NCI-H526 treated with DMSO at 0.1 percent for 48 hours (cell line): ENCODE results near the gene IL11RA.

ENCODE experiments used
- DNase-seq: peaks from one replicate; lab custom pipeline; 2025; lab: John Stamatoyannopoulos, UW

Gene IL11RA

DNA sequence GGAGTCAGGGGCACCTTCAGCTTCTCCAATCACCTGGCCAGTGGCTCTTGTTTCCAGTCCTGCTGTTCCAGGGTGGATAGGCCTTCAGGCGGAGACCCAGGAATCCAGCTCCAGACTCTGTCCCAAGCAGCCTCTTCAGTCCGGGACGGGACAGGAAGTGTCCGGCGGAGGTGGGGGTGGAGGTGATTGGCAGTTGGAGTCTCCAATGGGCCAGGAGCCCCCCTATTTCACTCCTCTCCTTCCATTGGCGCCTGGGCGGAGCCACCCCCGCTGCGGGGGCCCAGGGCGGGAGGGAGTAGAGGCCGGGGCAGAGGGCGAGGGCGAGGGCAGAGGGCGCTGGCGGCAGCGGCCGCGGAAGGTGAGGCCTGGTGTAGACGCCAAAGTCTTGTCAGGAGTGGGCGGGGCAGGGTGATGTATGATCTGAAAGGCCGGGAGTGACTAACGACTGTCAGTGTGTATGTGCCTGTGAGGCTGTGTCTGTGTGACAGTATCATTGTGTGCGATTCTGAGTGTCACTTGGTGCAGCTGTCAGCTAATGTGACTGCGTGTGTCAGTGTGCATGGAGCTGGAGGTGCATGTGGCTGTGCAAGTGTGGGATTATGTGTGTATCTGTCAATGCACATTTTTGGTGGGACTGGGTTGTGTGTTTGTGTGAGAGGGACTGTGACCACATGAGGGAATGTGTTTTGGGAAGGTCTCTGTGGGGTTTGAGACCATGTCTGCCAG lies at the start of gene IL11RA:
TSS of gene IL11RA (plus strand) at position 310 of the 726 bp plus-strand sequence. CDS start 3,033 bp downstream, outside the sequence.
- DNase-seq: no peak

DNA sequence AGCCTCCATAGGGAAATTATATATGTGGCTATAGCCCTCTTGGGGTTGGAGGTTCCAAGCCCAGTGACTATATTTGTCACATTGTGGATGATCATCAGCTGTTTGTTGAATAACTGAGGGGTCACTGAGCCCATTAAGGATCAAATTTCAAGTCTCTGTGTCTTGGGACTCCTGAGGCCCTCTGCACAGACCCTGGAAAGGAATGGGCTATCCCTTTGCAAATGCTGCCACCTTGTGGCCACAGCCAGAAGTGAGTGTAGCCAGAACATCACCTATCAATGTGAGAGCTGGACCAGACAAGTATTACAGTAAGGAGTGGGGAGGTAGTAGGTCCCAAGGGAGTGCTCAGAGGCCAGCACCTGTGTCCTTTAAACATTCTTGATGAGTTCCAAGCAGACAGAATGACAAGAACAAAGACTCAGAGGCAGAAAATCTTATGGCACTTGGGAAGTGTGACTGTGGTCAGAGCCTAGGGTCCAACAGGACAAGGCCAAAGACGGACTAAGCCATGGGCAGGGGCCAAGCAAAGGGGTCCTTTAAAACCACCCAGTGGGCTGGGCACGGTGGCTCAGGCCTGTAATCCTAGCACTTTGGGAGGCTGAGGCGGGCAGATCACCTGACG lies 48.3 kb upstream of the IL11RA start:
- DNase-seq: peak; percentile 66

DNA sequence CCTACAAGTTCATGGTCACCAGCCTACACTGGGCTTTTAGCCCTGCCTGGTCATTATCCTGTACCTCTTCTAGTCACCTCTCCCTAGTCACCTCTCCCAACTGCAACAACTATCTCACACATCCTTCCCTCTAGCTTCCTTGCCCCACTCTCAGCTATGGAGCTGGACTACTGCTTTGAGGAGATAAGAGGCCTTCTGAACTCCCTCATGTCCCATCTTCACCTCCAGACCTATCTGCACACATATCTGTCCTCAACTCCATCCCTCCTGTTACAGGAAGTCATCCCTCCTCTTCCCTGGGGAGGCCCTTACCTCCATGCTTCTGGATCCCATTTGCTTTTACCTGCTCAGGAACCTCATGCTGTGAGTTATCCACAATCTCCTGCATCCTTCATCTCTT lies 45.8 kb upstream of the IL11RA start:
- no peak for DNase-seq

DNA sequence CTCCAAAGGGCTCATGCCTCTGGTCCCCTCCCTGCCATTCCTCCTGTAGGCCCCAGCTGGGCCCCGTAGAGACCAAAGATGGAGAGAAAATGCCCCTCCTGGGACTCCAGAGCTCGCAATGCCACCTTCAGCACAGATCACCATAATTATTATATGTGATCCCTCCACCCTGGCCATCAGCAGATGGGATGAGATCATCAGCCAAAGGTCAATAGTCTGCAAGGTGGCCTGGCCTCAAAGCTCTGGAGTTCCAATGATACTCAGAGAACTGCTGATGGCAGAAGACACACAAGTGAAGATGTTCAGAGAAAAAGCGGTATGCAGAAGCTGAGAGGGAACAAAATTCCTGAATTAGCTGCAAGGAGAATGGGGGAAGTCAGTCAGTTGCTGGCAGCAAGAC lies 45.1 kb upstream of the IL11RA start:
- no peak for DNase-seq

DNA sequence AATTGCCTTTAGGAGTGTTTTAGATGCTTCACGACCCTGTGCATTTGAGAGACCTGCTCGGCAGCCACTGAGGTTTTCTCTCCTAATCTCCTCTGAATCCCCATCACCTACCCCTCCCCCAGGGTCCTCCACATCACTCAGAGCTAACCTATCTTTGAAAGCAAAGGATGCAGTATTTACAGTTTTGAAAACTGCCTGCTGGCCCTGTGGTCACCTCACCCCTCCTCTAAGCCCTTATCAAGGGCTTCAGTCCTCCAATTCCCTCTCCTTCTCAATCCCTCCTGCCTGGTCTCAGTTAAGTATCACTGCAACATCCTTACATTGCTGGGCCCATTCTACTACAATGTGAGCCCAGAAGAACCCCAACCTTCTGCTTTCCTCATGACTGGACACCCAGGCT lies 44.7 kb upstream of the IL11RA start:
- no peak for DNase-seq

DNA sequence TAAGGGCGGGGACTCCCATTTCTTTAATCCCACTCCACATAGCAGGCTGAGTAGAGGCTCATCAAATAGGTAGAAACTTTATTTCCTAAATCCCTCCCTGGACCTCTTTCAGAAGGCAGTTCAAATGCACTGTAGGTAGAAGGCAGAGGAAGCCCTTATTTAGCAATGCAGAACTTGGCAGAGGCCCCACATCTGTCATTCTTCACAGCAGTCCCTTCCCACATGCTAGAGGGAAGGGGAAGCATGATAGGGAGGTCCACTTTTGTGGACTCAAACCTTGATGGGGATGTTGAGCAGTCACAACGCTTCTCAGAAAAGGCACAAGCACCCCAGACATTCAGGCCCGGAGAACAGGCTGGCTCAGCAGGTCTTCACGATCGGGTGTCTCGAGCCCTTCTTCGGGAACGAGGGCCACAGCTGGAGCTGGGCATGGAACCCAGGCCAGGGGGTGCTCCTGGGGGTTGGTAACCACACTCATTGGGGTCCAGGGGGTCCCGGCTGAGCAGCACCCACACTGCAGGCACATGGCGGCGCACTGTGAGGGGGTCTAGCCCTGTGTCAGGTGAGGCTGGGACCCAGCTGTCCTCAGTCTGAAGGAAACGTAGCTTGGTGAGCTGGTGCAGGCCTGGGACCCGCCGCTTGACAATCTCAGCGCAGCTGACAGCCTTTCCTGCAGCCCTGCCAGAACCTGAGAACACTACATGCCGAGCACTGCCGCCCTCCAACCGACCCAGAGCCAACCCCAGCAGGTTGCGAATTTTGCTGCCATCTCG lies 41.4 kb upstream of the IL11RA start:
- DNase-seq: no peak

DNA sequence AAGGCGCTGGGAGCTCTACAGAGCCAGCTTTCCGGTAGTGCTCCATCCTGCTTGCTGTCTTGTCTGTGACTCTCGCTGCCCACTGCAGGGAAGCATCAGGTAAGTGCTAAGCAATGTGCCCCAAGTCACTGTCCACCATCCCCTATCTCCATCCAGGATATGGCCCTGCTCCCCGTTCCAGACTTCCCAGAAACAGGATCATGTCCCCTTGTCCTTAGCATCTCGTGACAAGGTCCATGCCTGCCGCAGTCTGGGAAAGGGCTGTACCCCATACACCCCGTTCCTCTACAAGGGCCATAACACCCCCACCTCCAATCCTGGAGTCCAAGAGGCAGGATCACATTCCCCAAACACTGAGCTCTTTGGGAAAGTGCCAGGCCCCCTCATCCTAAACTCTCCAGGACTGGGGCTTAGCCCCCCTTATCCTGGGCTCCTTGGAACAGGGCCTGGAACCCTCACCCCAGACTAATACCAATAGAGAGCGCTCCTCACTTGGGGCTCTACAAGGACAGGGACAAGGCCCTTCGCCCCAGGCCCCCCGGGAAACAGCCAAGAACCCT lies 40.7 kb upstream of the IL11RA start:
- no peak for DNase-seq

DNA sequence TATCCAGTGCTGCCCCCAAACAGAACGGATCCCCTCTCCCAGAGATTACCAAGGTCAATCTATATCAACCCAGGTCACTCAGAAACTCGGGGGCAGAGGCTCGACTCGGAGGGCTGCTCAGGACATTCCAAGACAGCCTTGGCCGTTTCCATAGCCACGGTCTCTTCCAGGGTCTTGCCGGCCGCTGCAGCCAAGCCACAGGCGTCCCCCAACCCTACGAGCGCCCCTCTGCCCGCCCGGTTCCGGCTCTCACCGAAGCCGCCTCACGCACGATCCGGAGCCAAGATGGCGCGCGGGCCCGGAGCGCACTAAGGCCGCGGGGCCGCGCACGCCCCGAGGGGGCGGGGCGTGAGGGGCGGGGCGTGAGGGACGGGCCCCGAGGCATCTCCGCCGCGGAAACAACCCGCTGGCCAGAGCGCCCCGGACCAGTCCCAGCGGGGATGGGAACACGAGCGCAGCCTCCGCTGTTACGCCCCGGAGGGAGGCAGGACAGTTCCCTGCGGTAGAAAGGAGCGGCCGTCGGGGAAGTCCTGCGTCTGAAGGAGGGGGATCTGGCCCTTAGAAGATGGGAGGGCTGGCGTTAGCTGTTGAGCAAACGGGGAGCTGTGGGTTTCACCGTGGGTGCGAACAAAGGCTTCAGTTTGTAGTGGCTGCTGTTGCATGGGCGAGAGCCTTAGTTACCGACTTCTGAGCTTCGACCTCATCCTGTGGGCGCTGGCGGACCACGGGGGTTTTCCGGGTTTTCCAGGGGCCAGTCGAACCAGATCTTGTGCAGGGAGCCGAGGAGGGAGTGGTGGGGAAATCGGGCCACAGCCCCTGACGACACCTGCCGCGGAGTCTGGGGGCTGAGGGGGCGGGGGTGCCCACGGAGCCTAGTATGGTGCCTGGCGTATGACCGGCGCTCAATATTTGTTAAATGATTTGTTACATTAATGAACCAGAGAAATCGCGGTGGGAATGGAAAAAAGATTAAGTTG lies 39.9 kb upstream of the IL11RA start, which contains the start of gene RPP25L:
TSS of gene RPP25L (minus strand) at position 287 of the 977 bp plus-strand sequence. CDS start 801 bp downstream, outside the sequence.
- peak; percentile 38 for DNase-seq

DNA sequence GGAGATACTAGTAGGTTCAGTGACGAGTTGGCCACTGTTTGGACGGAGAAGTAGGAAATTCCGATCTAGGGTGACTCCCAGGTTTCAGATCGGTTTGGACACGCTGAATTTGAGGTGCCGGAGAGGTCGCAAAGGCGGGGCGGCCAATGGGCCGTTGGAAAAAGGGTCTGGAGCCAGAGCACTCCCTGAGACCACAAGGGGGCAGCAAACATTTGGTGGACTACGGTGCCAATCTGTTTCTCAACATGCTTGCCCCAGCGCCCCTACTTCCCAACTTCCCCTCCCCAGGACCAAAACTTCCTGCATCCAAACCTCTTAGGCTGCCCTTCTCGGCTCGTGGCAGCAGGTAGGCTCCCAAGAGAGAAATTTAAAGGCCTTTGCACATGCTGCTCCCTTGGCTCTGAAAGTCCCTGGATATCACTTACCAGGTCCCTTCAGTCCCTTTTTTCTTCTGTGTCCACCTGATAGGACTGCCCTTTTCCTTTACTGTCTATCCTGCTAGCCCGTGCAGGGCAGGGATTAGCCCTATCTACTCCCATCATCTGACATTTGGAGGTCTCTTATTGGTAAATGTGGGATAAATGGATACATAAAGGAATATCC lies 39.1 kb upstream of the IL11RA start:
- peak; percentile 24 for DNase-seq

DNA sequence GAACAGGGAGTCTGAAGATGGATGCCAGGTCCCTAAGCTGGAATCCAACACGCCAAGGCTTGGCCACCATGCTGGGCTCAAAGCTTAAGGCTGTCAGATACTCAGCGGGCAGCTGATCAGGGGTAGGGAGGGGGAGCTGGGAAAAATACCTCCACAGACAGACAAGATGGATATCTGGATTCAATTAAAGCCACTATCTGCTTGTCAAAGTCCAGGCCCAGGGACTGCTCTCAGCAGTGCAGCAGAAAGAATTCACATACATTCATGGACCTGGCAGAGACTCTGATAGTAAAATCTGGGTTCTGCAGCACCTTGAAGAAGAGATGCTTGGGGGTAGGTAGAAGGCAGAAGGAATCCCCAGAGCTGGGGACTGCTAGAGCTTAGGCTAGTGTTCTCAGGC lies 36.9 kb upstream of the IL11RA start:
- no peak for DNase-seq

DNA sequence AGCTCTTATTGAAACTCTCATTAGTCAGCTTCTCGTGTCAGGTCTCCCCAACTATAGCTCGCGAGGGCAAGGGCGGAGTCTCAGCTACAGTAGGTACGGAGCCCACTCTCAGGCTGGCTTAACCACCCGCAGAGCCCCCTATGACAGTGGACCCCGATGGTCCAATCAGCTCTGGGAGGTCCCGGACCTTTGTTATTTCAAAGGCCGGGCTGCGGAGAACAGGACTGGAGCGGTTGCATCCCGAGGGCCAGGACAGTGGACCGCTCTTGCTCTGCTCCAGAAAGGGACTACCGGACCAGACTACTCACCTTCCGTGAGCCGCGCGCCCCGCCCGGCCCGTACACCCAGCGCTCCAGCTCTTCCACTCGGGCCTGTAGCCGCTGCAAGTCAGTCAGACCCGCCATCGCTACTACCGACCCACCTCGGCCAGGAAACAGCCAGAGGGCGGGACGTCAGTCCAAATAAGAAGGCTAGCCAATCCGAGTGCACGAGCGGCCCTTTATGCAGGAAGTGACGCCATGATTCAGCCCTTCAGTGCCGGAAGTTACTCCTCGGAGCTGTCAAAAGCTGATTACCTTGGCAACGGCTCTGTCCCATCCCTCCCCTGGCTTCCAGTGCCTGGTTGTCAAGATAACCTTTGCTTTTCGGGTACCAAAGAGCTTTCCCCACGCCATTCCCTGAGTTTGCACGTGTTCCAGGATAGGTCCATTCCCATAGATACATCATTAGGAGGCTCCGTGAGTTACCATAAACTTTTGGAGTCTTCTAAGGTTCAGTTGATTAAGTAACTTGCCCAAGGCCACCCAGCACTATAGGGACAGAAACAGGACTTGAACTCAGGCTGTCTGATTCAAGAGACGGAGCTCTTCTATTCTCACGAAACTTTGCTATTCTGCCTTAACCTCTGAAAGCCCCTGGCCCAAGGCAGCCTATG lies 31.7 kb upstream of the IL11RA start, which contains the start of gene DCTN3:
TSS of gene DCTN3 (minus strand) at position 435 of the 934 bp plus-strand sequence. CDS start at position 404, 31 bp downstream.
- DNase-seq: peak; percentile 85

DNA sequence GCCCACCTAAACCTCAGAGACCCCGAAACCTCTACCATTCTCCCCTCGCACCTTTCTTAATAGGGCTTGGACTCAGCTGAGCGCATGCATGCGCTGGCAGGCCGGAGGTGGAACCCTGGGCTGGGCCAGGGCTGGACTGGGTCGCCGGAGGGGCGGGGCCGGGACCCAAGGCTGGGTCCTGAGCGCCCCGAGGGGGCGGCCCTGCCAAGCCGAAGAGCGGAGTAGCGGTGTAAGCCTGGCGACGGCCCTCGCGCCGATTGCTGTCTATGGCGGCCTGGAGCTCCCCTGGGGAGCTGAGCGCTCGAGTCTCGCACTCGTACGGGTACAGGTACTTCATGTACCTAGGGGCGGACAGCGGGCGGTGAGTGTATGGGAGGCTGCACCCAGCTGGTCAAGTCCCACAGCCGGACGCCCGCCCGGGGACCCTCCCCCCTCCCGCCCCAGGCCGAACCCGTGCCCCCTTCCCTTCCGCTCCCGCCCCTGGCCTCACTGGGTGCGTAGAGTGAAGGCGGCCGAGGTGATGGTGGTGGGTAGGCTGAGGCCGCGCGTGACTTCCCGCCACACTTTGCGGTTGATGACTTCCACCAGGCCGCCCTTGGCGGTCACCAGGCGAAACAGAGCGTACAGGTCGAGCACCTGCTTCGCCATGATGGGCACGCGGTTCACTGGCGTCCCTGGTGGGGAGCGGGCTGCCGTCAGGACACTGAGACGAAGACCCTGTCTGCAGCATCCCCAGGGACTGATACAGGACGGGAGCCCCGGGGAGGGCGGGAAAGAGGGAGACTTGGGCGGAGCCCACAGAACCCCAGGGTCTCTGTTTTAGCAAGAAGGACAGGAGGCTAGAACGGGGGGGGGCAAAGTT lies 28.4 kb upstream of the IL11RA start:
- no peak for DNase-seq

DNA sequence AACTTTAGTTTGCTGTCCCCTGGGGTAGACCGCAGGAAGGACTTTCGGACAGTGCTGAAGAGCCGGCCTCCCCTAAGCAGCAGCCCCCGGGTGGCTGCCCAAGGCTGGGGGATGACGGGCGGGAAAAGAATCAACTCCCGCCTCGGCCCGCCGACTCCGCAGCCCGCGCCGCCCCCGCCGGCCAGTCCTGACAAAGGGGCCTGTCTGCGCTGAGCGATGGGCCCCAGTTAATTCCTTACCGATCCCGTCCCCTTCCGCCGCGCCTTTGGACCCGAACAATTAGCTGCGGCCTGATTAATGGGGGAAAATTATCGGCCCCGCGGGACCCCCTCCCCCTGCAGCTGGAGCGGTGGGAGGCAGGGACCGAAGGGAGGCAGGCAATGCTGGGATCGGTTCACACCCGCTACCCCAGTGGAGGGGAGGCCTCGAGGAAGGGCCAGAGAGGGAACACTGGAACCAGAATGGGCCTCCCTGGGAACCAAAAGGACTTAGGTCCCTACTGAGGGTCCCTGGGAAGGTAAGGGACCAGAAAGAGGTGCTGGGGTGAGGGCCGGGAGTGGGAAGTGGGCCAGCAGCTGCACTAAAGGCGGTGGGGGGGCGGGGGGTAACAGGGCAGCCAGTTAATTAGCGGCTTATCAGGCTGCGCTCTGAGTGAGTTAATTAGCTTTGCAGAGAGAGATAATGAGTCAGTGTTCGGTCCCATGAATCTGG lies 27.4 kb upstream of the IL11RA start:
- no peak for DNase-seq

DNA sequence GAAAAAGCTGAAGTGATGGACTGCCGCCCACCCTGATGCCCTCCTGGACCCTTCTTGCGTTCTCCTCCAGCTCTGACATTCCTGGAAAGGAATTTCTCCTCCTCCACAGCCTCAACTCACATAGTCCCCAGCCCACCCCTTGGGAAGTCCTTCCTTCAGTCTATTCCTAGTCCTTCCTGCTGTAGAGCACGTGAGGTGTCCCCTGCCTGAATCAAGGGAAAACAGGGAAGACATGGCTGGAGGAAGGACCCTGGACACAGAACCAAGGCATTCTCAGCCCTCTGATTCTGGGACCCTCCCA lies 26.8 kb upstream of the IL11RA start:
- no peak for DNase-seq

DNA sequence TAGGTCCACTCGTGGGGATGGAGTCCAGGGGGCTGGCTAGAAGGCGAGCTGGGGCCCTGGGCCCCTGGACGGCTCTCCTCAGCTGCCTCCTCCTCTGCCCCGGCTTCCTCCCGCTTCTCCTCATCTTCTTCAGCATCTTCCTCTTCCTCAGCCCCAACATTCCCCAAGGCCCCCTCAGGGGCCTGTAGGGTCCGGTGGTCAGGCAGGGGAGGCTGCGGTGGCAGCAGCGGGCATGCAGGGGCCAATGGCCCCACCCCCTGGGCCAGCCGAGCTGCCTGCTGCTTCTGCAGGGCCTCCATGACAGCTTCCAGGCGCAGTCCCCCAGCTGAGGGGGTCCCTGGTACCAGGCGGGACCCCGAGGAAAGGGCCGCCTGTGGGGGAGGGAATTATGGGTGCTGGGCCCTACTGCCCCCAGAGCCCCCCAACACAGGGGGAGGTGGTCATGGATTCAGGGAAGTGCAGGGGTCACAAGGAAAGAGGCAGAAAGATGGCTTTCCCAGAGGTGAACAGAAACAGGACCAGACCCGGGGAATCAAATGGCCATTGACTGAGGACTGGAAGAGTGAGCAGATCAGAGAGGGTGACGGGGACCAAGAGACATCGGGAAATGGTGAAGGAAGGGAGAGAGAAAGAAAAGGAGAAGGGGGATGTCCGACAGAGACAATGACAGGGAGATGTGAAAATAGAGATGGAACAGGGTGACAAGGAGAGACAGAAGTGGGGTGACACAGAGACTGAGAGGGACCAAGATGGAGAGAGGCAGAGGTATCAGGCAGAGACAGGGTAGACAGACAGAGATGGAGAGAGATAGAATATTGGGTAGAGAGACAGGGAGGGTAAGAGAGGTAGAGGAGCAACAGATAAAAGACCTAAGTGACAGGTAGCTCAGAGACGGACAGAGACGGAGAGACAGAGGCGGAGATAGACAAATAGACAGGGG lies 24.0 kb upstream of the IL11RA start:
- no peak for DNase-seq

DNA sequence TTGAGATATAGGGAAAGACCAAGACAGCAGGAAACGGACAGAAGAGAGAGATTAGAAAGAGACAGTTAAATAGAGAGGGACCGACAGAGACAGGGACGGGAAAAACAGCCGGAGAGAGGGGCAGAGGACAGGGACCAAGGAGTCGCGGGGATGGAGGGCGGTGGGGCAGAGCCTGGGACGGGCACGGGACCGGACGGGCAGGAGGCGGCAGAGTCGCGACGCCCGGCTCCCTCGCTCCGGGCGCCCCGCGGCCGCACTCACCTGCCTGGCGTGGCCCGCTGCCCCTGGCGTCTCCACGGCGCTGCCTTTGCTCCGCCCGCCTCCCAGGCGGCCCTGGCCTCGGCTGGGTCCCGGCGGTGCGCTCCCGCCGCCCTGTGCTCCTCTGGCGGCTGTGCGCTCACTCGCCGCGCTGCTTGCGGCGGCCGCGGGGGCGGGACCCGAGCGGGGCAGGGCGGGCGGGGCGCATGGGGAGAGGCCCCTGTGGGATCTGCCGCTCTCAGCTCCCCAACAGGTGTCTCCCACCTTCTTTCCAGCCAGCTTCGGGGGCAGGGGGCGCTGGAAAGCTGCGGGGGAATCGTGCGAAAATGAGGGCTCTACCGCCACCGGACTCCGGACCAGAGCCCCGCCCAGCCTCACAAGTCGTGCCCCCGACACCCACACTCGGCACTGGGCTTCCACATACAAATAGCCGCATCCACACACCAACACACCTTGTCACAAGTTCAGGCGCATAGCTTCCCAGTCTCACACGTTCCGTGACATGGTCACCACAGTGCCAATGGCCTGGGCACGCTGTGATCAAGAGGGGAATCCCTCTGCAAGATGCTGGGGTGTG lies 23.1 kb upstream of the IL11RA start, which contains the start of gene ARID3C:
TSS of gene ARID3C (minus strand) at position 411 of the 835 bp plus-strand sequence. CDS start 1,052 bp downstream, outside the sequence.
- DNase-seq: peak; percentile 42
